GM18511 (cell line): ENCODE data around the gene HYLS1.
"Not testable (repeated sequence)": the region's sequence is repeated elsewhere in the genome, so short reads cannot be mapped to it uniquely, and the experiment has no call there.

ENCODE experiments used
- ATAC-seq: cut with Tn5 transposase; IDR thresholded peaks from one replicate; pipeline ENCODE4 v1.9.1; 2021; ENCODE audit warnings: mild to moderate bottlenecking, moderate library complexity; ENCODE audit not compliant: unreplicated experiment

Gene HYLS1

GRCh38 chr11:125902927-125903710 lies 15.7 kb downstream of the HYLS1 start, which contains the start of gene PUS3:
PUS3 (minus strand) TSS chr11:125903206; CDS start chr11:125896284, 6,922 bp downstream.
- peak; percentile 99 for ATAC-seq

DNA sequence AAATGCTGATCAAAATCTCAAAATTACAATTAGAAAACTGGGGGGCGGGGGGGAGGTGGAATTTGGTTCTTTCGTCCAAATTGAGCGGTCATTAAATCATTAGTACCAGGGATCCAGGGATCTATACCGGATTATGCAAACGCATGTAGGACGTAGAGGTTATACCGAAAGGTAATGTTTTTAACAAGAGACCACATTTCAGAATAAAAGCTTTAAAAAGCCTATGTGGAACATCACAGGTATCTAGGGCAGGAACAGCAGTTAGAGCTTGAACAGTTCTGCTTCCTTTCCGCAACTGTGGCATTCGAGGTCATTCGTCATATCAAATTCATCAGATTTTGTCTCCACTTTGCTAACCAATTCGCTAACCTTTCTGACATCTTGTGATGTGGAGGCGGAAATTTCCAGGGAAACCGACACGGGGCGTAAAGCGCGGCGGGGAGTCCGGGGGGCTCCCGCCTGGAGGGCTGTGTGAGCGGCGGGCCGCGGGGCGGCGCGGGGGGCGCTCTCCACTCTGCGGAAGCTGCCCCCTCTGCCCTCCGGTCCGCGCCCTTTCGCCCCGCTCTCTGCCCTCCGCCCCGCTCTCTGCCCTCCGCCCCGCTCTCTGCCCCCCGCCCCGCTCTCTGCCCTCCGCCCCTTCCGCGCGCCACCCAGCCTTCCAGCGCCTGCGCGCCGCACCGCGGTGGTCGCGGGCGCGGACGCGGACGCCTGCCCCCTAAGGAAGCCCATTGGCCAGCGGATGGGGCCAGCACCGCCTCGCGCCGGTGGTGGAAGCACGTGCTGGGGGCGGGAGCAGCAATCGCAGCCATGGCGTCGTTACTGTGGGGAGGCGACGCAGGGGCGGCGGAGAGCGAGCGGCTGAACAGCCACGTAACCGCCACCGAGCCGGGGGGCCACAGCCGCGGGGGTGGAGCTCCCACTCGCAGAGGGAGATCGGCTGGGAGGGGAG lies 16.5 kb downstream of the HYLS1 start, which contains the start of gene DDX25:
DDX25 (plus strand) TSS at position 798 of the 949 bp plus-strand sequence; CDS start at position 808, 10 bp downstream.
- ATAC-seq = no peak

DNA sequence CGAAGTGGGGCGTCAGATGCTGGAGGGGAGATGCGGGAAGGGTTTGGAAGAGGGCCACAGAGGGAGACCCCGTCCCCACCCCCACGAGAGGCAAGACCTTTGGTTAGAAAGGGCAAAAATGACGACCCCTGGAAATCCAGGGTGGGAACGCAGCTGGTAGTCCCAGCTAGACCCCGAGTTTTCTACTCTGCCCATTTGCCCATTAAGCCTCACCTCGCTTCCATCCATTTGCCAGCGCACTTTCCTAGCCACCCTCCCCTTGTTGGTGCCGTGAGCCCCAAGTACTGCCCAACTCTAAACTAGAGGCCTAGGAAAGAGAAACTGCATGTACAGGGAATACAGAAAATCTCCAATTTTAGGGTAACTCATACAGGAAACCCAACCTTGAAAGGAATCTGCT lies 17.2 kb downstream of the HYLS1 start:
- no peak for ATAC-seq

DNA sequence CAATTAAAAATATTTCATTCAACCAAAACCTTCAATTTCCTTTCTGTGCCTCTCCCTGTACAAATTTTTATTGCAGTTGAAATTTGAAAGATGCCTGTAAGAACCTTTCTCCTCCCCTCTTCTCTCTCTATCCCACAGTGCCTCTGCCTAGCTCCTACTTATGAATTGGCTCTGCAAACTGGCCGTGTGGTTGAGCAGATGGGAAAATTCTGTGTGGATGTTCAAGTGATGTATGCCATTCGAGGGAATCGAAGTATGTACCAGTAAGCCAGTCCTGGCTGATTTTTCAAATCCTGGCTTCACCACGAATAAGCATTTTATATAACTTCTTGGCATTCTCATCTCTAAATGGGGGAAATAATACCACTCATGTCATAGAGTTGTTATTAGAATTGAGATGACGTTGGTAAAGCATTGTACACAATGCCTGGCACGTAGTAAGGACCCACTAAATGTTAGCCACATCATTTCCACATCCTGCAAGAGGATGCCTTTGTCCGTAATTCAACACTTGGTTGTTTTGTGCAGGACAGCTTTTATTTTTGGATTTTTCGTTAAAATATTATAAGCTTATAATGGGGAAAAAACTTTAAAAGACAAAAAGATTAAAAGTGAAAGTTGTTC lies 22.9 kb downstream of the HYLS1 start:
- ATAC-seq = no peak

GRCh38 chr11:125914601-125915000 lies 27.1 kb downstream of the HYLS1 start:
- ATAC-seq = not testable (repeated sequence)

GRCh38 chr11:125916683-125917347 lies 29.3 kb downstream of the HYLS1 start:
- no peak for ATAC-seq

DNA sequence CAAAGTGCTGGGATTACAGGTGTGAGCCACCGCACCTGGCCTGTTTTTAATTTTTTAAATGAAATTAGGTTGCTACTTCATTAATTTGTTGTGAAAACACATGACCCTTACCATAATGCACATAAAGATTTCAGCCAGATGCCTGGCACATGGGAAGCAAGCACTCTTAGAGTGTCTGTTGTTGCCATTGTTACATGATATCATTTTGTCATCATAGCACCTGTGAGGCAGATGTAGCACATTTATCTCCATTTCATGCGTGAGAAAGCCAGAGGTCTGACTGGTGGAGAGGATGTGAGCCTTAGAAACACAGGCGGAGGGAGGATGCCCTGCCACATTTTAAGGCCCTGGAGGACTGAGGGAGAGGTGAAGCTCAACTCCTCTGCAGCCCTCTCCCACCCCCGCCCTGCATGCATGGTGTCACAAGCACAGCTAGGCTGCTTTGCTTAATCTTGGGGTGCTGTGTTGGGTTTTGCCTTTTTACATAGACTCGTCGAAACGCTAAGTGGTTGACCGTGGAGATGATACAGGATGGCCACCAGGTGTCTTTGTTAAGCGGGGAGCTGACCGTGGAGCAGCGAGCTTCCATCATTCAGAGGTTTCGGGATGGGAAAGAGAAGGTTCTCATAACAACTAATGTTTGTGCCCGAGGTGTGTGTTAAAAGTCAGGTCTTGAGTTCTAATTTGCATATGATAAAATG lies 30.8 kb downstream of the HYLS1 start:
- ATAC-seq = no peak

DNA sequence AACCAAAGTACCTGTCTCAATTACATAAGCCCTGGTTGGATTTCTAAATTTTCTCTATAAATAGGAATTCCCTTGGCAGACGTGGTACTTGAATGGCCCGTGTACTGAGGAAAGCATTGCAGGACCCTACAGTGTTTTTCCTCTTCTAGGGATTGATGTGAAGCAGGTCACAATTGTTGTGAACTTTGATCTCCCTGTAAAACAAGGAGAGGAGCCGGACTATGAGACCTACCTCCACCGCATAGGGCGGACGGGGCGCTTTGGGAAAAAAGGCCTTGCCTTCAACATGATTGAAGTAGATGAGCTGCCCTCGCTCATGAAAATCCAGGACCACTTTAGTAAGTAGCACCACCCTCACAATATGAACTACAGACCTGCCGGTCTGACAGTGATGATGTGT lies 33.6 kb downstream of the HYLS1 start:
- no peak for ATAC-seq

DNA sequence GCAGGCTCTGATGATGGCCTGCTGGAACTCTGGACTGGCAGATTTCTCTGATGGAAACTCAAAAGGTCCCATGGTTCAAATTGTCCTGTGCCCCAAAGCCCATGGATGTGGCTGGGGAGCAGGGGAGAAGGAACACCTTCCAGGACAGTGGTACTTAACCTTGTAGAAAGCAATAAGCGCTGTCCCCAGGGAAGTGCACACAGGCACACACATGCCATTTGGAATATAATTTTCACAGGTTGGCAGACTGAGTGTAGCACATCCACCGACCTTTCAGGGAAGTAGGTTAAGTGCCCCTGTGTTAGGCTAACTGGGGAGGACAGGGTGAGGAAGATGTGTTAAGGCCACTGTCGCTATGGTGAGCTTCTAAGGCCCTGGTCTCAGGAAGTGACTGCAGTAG lies 34.7 kb downstream of the HYLS1 start:
- ATAC-seq = no peak

DNA sequence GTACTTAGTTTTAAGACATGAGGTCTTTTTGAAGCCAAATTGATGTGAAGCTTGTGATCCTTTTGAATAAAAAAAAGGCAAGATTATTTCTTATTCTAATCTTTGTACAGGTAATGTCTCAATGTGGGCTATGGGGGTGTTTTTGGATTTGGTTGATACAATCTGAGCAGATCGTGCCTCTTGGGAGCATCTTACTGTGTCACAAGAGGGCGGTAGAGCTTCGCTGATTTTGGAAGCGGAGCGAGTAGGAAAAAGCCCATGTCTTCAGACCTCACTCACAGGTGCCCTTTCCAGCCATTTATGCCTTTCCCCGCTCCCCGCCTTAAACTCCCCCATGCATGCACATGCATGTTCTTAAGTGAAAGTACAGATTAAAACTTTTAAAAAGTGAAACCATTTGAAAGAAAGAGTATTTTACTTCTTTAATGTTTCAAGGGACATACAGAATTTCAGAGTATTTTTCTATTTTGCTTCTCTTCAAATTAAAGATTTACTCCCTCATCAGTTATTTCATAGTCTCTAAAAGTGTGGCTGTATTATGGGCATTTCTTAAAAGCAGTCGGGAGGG lies 35.6 kb downstream of the HYLS1 start:
- peak; percentile 72 for ATAC-seq

GRCh38 chr11:125923633-125924032 lies 36.2 kb downstream of the HYLS1 start:
- ATAC-seq = no peak

DNA sequence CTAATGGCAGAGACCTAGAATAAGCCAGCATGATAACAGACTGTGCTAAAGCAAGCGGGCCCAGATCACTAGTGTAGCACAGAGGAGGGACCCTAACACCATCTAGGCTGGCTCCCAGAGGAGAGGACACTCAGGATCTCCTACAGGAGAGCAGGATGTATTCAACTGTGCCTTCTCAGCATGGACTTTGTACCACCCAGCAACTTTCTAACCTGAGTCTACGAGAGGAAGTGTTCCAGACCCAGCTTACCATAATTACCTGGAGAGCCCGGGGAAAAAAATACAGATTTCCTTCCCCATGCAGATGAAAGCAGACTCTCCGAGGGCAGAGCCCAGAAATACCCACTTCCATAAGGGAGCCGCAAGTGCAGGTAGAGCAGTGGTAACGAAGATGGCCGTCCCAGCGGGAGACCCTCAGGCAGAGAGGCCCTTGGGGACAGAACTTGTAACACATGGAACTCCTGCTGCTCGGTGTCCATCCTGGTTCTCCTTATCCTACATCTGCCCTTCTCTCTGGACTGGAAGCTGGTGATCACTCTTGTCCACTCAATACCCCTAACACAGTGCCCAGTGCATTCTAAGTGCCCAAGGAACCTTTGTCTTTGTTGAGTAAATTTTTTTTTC lies 37.0 kb downstream of the HYLS1 start:
- ATAC-seq = no peak

- no peak for ATAC-seq
Observed at GRCh38 chr11:125925247-125925740, 37.8 kb downstream of the HYLS1 start.

DNA sequence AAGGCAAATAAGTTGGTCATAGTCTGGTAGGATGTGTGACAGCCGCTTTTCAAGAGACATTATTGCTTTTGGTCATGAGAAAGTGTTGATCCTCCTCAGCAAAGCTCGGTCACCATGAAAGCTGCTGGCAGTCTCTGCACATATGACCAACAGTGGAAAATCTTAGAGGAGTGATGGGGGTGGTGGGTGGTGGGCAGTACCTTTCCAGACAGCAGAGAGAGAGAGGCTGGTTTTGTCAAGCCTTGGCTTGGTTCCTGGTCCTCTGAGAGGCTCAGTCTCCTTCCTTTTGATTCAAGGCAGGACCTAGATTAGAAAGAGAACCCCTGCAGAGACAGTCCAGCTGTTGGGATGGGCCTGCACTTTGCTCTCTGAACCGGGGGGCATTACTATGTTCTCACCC lies 38.3 kb downstream of the HYLS1 start:
- no peak for ATAC-seq

DNA sequence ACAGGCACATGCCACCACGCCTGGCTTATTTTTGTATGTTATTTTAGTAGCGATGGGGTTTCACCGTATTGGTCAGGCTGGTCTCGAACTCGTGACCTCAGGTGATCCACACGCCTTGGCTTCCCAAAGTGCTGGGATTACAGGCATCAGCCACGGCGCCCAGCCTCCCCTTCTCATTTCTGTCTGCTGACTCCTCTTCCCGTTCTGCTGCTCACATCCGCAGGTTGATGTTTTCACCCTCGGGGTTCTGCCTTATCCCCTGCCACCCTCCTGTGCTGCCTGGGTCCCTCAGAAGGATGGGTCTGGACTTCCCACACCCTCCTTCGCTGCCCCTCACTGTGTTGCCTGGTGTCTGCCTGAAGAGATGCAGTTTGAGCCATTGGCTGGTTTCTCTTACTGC lies 39.2 kb downstream of the HYLS1 start:
- no peak for ATAC-seq

GRCh38 chr11:125929445-125930075 lies 42.1 kb downstream of the HYLS1 start:
- ATAC-seq = no peak

- no peak for ATAC-seq
Observed at GRCh38 chr11:125930076-125930450, 42.6 kb downstream of the HYLS1 start.

DNA sequence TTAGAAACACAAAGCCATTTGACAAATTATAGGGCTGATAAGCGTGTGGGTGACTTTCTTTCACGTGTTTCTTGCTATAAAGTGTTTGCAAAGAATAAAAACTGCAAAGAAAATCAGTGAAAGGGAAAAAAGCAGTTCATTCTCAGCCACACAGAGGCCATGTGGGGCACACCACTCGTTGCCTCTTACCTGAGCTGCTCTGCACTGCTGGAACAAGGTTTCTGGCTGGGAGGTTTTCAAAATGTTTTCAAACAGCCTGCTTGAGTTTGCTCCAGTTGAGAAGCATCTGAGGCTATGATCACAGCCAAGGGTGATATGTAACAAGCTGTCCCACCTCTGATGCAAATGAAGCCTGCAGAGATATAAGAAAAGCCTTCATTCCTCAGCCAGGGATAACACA lies 43.6 kb downstream of the HYLS1 start:
- no peak for ATAC-seq

- ATAC-seq = no peak
Observed at GRCh38 chr11:125931668-125932067, 44.2 kb downstream of the HYLS1 start.
